Effector memory CD4-positive, alpha-beta T cell (primary cell): ENCODE measurements around the gene CCDC85B.

Experiments
- DNase-seq, 3 donors: peaks; one replicate each; pipeline ENCODE4 v3.0.0-alpha.2; 2020
- H3K27ac ChIP-seq: 2 replicates; pipeline ENCODE4 v1.7.0; 2013; ENCODE audit warnings: mild to moderate bottlenecking, low read length, moderate library complexity; ENCODE audit not compliant: insufficient read depth, poor library complexity, severe bottlenecking
- H3K27me3 ChIP-seq: replicated peaks from 2 replicates; pipeline ENCODE4 v1.7.0; 2013; ENCODE audit warnings: mild to moderate bottlenecking, low read length; ENCODE audit not compliant: insufficient read depth, control insufficient read depth, poor library complexity, severe bottlenecking
- H3K36me3 ChIP-seq: 2 replicates; pipeline ENCODE4 v1.7.0; 2013; ENCODE audit warnings: mild to moderate bottlenecking, low read length, moderate library complexity; ENCODE audit not compliant: control insufficient read depth, insufficient read depth
- H3K4me1 ChIP-seq: 2 replicates; pipeline ENCODE4 v1.7.0; 2013; ENCODE audit warnings: low read length, mild to moderate bottlenecking; ENCODE audit not compliant: control insufficient read depth, insufficient read depth, poor library complexity, severe bottlenecking
- H3K4me3 ChIP-seq: 2 replicates; pipeline ENCODE4 v1.7.0; 2013; ENCODE audit warnings: low read length, low read depth, mild to moderate bottlenecking; ENCODE audit not compliant: insufficient read depth, poor library complexity, severe bottlenecking
- H3K9me3 ChIP-seq: 2 replicates; pipeline ENCODE4 v1.7.0; 2013; ENCODE audit warnings: mild to moderate bottlenecking, low read length, moderate library complexity; ENCODE audit not compliant: control insufficient read depth

Gene CCDC85B

DNA sequence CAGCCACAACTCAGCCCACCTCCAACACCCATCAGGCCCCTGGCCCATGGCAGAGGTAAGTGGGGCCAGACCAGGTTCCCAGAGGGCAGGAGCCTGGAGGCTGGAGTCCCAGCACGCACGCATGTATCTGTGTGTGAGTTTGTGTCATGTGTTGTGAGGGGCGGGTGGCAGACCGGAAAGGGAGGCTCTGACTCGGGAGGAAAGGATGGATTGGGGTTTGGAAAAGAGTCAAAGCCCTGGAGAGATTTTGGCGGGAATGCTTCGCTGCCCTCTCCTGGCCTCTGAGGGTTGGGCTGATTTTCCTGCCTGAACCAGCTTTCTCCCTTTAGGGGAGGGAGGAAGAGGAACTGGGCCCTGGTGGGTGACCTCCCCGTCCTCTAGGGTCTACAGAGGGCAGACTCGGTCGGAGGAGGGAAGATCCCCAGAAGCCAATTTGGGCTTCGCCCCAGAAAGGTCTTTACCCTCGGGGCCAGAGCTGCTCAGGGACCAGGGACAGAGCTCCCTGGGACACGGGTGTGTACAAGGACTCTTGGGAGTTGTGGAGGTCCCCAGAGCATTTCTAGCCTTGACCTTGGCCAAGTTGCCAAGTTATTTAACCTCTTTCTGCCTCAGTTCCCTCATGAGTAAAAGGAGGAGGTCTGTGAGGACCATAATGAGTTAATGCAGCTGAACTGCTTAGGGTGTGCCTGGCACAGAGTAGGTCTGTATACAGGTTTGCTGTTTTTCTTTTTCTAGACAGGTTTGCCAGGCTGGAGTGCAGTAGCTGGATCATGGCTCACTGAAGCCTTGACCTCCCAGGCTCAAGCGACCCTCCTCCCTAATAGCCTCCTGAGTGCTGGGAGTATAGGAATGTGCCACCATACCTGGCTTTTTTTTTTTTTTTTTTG, 21.5 kb downstream of the CCDC85B start:
- Histone ChIP-seq H3K27me3 (no peaks in the 10 kb centered on the region), H3K36me3 (no peaks in the 10 kb centered on the region), H3K4me3 (no peak overlapping the region), H3K4me1 (peaks cover 2% of the 10 kb centered on the region), H3K9me3 (no peaks in the 10 kb centered on the region), H3K27ac (no peak overlapping the region)
- no peak for DNase-seq

DNA sequence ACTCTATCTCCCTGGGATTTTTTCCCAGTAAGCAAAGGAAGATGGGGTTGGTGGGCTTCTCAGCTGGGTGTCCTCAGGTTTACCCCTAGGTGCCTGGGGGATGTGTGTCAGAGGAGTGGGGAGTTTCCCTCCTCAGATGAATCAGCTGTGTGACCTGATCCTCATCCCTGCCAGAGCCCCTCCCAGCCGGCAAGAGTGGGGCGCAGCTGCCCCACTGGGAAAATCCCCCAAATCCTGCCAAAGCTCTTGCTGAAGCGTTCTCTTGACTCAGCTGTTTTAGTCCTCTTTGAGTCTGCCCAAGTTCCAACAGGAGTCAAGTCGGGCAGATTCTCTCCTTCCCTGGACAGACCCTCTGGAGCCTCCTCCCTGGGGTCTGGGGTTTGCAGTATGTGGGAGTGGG, 22.4 kb downstream of the CCDC85B start:
- Histone ChIP-seq H3K27me3 (no peaks in the 10 kb centered on the region), H3K4me1 (peaks cover 12% of the 10 kb centered on the region), H3K27ac (no peak overlapping the region), H3K9me3 (no peaks in the 10 kb centered on the region), H3K4me3 (no peak overlapping the region), H3K36me3 (no peaks in the 10 kb centered on the region)
- no peak for DNase-seq

DNA sequence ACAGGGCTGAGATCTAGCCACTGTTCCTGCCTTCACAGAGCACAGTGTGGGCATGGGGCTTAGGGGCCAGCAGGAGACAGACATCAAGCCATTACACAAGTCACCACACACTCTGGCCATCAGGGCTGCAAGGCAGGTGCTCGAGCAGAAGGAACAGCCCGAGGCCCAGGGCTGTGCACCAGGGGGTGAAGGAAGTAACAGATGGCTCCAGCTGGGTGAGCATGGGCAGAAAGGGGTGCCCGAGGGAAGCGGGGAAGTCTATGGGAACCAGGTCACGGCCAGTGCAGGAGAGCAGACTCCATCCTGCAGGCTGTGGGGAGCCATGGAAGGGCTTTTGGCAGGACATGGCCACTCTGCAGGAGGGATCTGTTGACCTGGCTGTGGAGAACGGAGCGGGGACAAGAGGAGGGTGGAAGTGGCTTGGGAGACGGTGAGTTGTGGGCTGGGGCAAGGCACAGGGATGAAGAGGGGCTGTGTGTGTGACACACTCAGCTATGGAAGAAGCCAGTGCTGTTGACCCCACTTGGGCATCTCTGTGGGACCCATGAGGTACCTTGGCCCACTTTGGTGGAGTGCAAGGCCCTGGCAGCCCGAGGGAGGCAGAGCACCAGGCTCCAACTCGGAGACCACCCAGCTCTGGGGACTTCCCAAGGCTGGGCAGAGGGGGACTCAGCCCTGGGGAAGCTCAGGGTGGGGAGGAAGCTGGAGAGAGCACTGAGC, 24.8 kb downstream of the CCDC85B start:
- H3K4me1 ChIP-seq = peaks cover 22% of the 10 kb centered on the region
- no peak overlapping the region for H3K4me3 ChIP-seq
- no peak for DNase-seq

DNA sequence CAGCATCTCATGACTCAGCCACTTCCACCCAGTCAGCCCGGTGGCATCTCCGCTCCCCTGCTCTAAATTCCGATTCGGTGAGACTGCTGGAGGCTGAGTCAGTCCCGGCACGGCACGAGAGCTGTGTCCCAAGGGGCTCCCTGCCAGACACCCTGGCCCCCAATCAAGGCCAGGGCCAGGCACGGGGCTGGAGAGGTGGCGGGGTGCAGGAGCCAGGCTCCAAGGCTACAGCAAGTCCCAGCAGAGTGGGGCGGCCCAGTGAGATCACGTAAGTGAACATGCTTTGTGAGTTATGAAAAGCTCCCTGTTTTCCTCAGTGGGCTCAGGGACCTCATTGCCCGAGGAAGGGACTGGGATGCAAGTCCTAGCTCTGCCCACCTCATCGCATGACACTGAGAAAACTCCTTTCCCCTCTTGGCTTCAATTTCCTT, 25.4 kb downstream of the CCDC85B start:
- Histone ChIP-seq H3K4me1 (peaks cover 28% of the 10 kb centered on the region), H3K27me3 (no peaks in the 10 kb centered on the region), H3K4me3 (no peak overlapping the region), H3K27ac (no peak overlapping the region), H3K36me3 (no peaks in the 10 kb centered on the region), H3K9me3 (no peaks in the 10 kb centered on the region)
- no peak for DNase-seq

More for the DNA sequence above, 24.8 kb downstream of the CCDC85B start:
- H3K9me3 ChIP-seq = no peaks in the 10 kb centered on the region
- H3K27me3 ChIP-seq = no peaks in the 10 kb centered on the region
- H3K27ac ChIP-seq = no peak overlapping the region
- no peaks in the 10 kb centered on the region for H3K36me3 ChIP-seq

DNA sequence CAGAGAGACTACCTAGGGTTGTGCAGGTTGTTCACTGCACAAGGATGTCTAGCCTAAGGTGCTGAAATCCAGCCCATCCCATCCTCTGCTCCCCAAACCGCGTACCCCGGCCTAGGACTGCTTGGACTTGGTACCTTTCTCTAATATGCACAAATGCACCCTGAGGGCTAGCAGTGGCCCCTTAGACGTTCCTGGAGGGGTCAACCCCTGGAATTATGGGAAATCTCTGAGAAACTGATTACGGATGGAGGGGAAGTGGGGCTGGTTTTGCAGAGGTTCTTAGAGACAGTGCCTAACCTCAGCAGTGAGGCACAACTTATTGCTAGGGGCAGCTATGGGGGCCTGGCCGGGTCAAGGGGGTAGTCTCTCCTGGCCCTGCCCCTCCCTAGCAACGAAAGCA, 25.9 kb downstream of the CCDC85B start:
- H3K27ac ChIP-seq = no peak overlapping the region
- no peak overlapping the region for H3K4me3 ChIP-seq
- H3K4me1 ChIP-seq = peaks cover 32% of the 10 kb centered on the region
- DNase-seq = no peak
- no peaks in the 10 kb centered on the region for H3K36me3 ChIP-seq
- no peaks in the 10 kb centered on the region for H3K9me3 ChIP-seq
- H3K27me3 ChIP-seq = no peaks in the 10 kb centered on the region

DNA sequence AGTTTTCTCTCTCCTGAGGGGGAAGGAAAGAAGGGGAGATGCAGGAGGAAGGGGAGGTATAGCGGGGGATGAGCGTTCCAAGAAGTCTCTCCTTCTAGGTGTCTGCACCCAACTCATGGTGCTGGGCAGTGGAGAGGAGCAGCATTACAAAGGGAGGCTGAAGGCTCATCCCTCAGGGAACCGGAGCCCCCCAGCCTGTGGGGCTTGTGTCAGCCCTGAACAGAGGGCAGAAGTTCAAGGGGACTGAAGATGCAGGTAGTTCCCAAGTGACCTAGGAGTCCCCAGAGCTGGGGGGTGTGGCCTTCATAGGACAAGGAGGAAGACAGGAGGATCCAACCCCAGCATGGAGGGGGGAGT, 26.6 kb downstream of the CCDC85B start:
- Histone ChIP-seq H3K4me3 (no peak overlapping the region), H3K27ac (no peak overlapping the region), H3K36me3 (peaks cover 3% of the 10 kb centered on the region), H3K27me3 (no peaks in the 10 kb centered on the region), H3K4me1 (peaks cover 32% of the 10 kb centered on the region), H3K9me3 (no peaks in the 10 kb centered on the region)
- DNase-seq = no peak

DNA sequence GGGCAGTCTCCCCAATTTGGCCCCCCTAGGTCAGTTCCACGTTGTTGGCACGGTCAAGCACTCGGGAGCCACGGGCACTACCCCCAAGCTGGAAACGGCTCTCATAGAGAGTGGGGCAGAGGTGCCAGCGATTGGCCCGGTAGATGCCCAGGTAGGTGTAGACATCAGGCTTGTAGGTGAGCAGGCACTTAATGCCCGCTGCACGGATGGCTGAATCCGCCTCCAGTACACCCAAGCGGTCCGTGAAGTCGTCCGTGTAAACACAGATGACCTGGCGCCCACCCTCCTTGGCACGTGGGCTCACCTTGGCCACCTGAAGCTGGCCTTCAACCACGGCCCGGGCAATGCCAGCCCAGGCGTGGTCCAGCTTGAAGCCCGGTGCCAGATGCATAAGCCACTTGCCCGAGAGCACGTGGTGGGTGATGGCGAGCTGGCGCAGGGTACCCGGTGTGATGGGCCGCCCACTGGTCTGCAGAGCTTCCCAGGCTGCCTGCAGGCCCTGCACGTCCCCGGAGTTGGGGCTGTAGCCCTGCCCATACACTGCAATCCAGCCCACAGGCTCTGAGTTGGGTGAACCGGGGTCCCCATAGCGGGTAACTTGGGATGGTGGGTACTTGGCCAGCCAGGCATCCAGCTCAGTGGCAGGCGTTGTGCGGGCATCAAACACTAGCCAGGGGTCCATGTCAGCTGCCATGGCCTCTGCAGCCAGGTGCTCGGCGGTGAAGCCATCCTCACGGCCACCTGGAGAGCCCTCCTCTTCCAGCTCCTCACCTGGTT, 27.1 kb downstream of the CCDC85B start:
- Histone ChIP-seq H3K27me3 (no peaks in the 10 kb centered on the region), H3K36me3 (peaks cover 7% of the 10 kb centered on the region), H3K4me3 (peak overlapping the region; percentile 82), H3K4me1 (peaks cover 32% of the 10 kb centered on the region), H3K9me3 (no peaks in the 10 kb centered on the region), H3K27ac (peak overlapping the region; percentile 93)
- DNase-seq = no peak

DNA sequence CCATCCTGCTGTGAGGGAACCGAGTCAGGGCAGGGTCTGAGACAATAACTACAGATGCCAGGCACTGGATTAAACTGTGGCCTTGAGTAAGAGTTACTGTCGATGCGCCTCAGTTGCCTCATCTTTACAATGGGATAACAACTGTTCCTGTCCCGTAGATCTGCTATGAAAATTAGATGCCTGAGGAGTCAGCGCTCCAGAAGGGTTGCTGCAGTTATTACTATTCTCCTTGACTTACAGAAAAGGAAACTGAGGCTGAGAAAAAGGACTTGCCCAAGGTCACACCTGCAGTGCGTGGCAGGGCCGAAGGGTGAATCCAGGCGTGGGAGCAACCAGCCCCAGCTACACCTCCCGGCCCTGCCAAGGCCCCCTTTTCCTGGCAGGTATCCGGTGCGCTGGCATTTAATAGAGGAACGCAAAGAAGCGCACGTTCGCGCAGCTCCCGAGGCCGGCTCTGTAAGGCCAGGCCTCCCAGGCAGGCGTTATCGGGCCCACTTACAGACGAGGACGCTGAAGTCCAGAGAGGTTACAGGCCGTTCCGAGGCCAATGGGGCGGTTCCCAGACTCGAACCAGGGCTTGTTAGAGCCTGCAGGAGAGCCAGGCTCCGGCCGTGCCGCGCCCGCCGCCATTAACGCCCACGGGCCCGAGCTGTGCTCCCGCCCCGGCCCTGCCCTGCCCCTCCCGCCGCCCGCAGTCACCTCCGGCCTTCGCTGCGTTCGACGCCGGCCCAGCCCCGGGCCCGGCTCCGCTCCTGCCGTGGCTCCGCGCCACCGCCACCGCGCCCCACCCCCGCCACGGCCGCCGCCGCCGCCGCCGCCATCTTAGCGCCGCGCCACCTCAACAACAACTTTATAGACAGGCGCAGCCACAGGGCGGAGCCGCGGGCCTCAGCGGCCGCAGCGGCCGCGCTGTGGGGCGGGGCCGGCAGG, 28.0 kb downstream of the CCDC85B start, which contains the start of gene C11orf68:
Gene C11orf68 (minus strand): TSS at position 852 of the 930 bp plus-strand sequence. CDS start 31 bp downstream, at position 821.
- H3K4me3 ChIP-seq = peak within 1 kb of the TSS; percentile 89
- H3K4me1 ChIP-seq = peaks cover 32% of the 10 kb centered on the region
- peak within 1 kb of the TSS; percentile 93 for H3K27ac ChIP-seq
- no peaks in the 10 kb centered on the region for H3K27me3 ChIP-seq
- no peaks in the 10 kb centered on the region for H3K9me3 ChIP-seq
- peaks cover 10% of the 10 kb centered on the region for H3K36me3 ChIP-seq
- no peak for DNase-seq

DNA sequence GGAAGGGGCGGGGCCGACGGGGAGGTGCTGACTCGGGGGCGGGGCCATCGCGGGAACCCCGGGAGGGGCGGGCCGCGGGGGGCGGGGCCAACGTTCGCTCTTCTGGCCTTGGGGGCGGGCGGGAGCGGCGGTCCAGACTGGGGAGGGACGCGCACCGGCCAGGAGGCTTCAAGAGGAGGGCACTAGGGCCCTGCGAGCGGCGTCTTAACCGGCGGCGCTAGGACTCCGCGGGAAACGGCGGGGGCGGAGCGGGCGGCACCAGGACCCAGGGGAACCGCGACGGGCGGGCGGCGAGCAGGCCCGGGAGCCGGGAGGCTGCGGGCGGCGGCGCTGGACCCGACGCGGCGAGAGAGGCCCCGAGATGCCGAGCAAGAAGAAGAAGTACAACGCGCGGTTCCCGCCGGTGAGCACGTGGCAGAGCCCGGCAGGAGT, 28.7 kb downstream of the CCDC85B start, which contains the start of gene DRAP1:
Gene DRAP1 (plus strand): TSS at position 286 of the 432 bp plus-strand sequence. CDS start 76 bp downstream, at position 362.
- Histone ChIP-seq H3K27ac (peak within 1 kb of the TSS; percentile 93), H3K36me3 (peaks cover 10% of the 10 kb centered on the region), H3K4me1 (peaks cover 32% of the 10 kb centered on the region), H3K9me3 (no peaks in the 10 kb centered on the region), H3K27me3 (no peaks in the 10 kb centered on the region), H3K4me3 (peak within 1 kb of the TSS; percentile 89)
- peak; percentile 98 to 100 (median 99) for DNase-seq
